Hepatocyte (in vitro differentiated cells): Measurements from ENCODE around the gene ATXN1. TPM values are rescaled to one million over a fixed set of nuclear protein-coding genes. Genes with fewer than 3 reads are reported as not detected.

Experiments
- DNase-seq: peaks from one replicate; pipeline ENCODE4 v3.0.0-alpha.2; 2016; ENCODE audit warnings: low spot score
- H2AFZ ChIP-seq: fragments of 200-600 bp; sonication (generic); 2 replicates; pipeline ENCODE4 v1.6.0; 2016; ENCODE audit warnings: antibody characterized with exemption, mild to moderate bottlenecking
- H3K27ac ChIP-seq: fragments of 200-600 bp; sonication (generic); 2 replicates; pipeline ENCODE4 v1.5.1; 2016; ENCODE audit warnings: mild to moderate bottlenecking
- H3K27me3 ChIP-seq: fragments of 200-600 bp; sonication (generic); 2 replicates; pipeline ENCODE4 v1.6.1; 2016
- H3K36me3 ChIP-seq: fragments of 200-600 bp; sonication (generic); replicated peaks from 2 replicates; pipeline ENCODE4 v1.5.1; 2016; ENCODE audit warnings: low read depth; ENCODE audit not compliant: insufficient read depth
- H3K4me1 ChIP-seq: fragments of 200-600 bp; sonication (generic); 2 replicates; pipeline ENCODE4 v1.5.1; 2016; ENCODE audit warnings: mild to moderate bottlenecking, moderate library complexity; ENCODE audit not compliant: insufficient read depth
- H3K4me2 ChIP-seq: fragments of 200-600 bp; sonication (generic); 2 replicates; pipeline ENCODE4 v1.6.0; 2016
- H3K4me3 ChIP-seq: fragments of 200-600 bp; sonication (generic); 2 replicates; pipeline ENCODE4 v1.5.1; 2016; ENCODE audit warnings: mild to moderate bottlenecking
- H3K79me2 ChIP-seq: fragments of 200-600 bp; sonication (generic); 2 replicates; pipeline ENCODE4 v1.6.0; 2017; ENCODE audit warnings: mild to moderate bottlenecking
- H3K9me2 ChIP-seq: fragments of 200-600 bp; sonication (generic); replicated peaks from 2 replicates; pipeline ENCODE4 v1.6.0; 2017; ENCODE audit warnings: mild to moderate bottlenecking; ENCODE audit not compliant: insufficient read depth
- H3K9me3 ChIP-seq: fragments of 200-600 bp; sonication (generic); 2 replicates; pipeline ENCODE4 v1.5.1; 2016; ENCODE audit warnings: low read depth, mild to moderate bottlenecking
- H4K20me1 ChIP-seq: fragments of 200-600 bp; sonication (generic); 2 replicates; pipeline ENCODE4 v1.6.0; 2016; ENCODE audit warnings: mild to moderate bottlenecking; ENCODE audit not compliant: insufficient read depth, poor library complexity, severe bottlenecking
- CTCF ChIP-seq: fragments of 200-600 bp; sonication (generic); IDR thresholded peaks from 2 replicates; pipeline ENCODE4 v1.5.1; 2016; ENCODE audit warnings: antibody characterized with exemption, mild to moderate bottlenecking; ENCODE audit not compliant: poor library complexity
- EZH2 ChIP-seq: fragments of 200-600 bp; sonication (generic); IDR thresholded peaks from 2 replicates; pipeline ENCODE4 v1.6.1; 2016; ENCODE audit warnings: antibody characterized with exemption, mild to moderate bottlenecking, borderline replicate concordance
- EZH2phosphoT487 ChIP-seq: fragments of 200-600 bp; sonication (generic); IDR thresholded peaks from one replicate; pipeline ENCODE4 v1.6.1; 2018; ENCODE audit warnings: antibody characterized with exemption, mild to moderate bottlenecking, low read depth, moderate library complexity; ENCODE audit not compliant: unreplicated experiment, severe bottlenecking
- WGBS: methylation state at CpG from one replicate; pipeline ENCODE4 v1.1.6; 2016; ENCODE audit warnings: low lambda C conversion rate; ENCODE audit errors: missing lambda C conversion rate; 5-methylcytosine and 5-hydroxymethylcytosine counted together
- polyA plus RNA-seq: library from polyadenylated mRNA; unstranded; fragments of >200 nt; fragmentation: Nextera tagmentation; extraction: Ambion mirVana; gene quantifications from 2 replicates; pipeline ENCODE4 v1.2.1, GENCODE V29; 2016
- total RNA-seq: library from RNA; depleted of rRNA; stranded (reverse); fragments of >200 nt; gene quantifications from 2 replicates; pipeline ENCODE4 v1.2.3, GENCODE V29; 2014

Gene ATXN1
- total and polyA plus RNA-seq, 2 experiments from 2014 or later, result 14.7 to 32.6 TPM

GRCh38 chr6:16754274-16754673, 7.0 kb downstream of the ATXN1 start:
- H2AFZ ChIP-seq, result no peak overlapping the region
- H3K9me3 ChIP-seq, result no peaks in the 10 kb centered on the region
- no peaks in the 10 kb centered on the region for H3K27me3 ChIP-seq
- no peak overlapping the region for H3K4me3 ChIP-seq
- peak overlapping the region; percentile 19 for H3K4me2 ChIP-seq
- no peak for DNase-seq
- H3K36me3 ChIP-seq, result no peaks in the 10 kb centered on the region
- H3K79me2 ChIP-seq, result peaks cover 83% of the 10 kb centered on the region
- H3K27ac ChIP-seq, result peak overlapping the region; percentile 74
- peaks cover 56% of the 10 kb centered on the region for H3K4me1 ChIP-seq
- H3K9me2 ChIP-seq, result no peaks in the 10 kb centered on the region
- 88% methylated on average over 3 of the region's 3 CpGs for WGBS
- peaks cover 3% of the 10 kb centered on the region for H4K20me1 ChIP-seq
- TF ChIP-seq EZH2phosphoT487 (no peak), EZH2 (no peak), CTCF (no peak)

- peak overlapping the region; percentile 67 for H3K27ac ChIP-seq
- H3K4me3 ChIP-seq, result no peak overlapping the region
- H3K4me2 ChIP-seq, result no peak overlapping the region
- TF ChIP-seq EZH2phosphoT487 (no peak), CTCF (no peak), EZH2 (no peak)
- H4K20me1 ChIP-seq, result peaks cover 6% of the 10 kb centered on the region
- 75% methylated on average over 4 of the region's 4 CpGs for WGBS
- no peaks in the 10 kb centered on the region for H3K27me3 ChIP-seq
- H3K79me2 ChIP-seq, result peaks cover 83% of the 10 kb centered on the region
- no peaks in the 10 kb centered on the region for H3K9me3 ChIP-seq
- no peak for DNase-seq
- H3K9me2 ChIP-seq, result no peaks in the 10 kb centered on the region
- H3K4me1 ChIP-seq, result peaks cover 52% of the 10 kb centered on the region
- no peak overlapping the region for H2AFZ ChIP-seq
- no peaks in the 10 kb centered on the region for H3K36me3 ChIP-seq
These were observed 7.9 kb downstream of the ATXN1 start for GRCh38 chr6:16753341-16753740.

GRCh38 chr6:16752206-16752866, 8.9 kb downstream of the ATXN1 start:
- peak; percentile 63 for DNase-seq
- no peak overlapping the region for H3K4me3 ChIP-seq

More at GRCh38 chr6:16752206-16752866, 8.9 kb downstream of the ATXN1 start:
- Histone ChIP-seq H3K4me2 (peak overlapping the region; percentile 35), H3K36me3 (no peaks in the 10 kb centered on the region), H2AFZ (no peak overlapping the region), H3K9me3 (no peaks in the 10 kb centered on the region), H3K79me2 (peaks cover 83% of the 10 kb centered on the region), H3K4me1 (peaks cover 53% of the 10 kb centered on the region), H3K27ac (peak overlapping the region; percentile 67), H4K20me1 (peaks cover 3% of the 10 kb centered on the region), H3K27me3 (no peaks in the 10 kb centered on the region), H3K9me2 (no peaks in the 10 kb centered on the region)
- no peak for TF ChIP-seq CTCF
- TF ChIP-seq EZH2, result no peak
- TF ChIP-seq EZH2phosphoT487, result no peak
- WGBS, result 71% methylated on average over 4 of the region's 4 CpGs
